ENCODE measurements around the gene NPIPB6.
"Not testable (repeated sequence)": the region's sequence is repeated elsewhere in the genome, so short reads cannot be mapped to it uniquely, and the experiment has no call there.

NPIPB6 gene

DNA sequence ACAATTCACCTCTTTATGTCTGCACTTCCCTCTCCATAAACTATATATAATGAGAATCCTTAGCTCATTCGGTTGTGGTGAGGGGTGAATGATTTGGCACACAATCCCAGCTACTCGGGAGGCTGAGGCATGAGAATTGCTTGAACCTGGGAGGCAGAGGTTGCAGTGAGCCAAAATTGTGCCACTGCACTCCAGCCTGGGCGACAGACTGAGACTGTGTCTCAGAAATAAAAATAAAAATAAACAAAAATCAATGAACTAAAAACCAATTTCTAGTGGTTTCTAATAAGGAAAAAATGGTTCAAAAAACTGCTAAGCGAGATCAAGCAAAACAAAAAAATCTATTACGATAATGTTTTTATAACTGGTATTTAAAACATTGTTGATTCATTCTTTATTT is at the start of gene NPIPB6:
Gene NPIPB6, minus strand, starts transcription at position 101 of the 400 bp plus-strand sequence. CDS start 686 bp downstream, outside the sequence.
- DNase-seq, result not testable (repeated sequence)

DNA sequence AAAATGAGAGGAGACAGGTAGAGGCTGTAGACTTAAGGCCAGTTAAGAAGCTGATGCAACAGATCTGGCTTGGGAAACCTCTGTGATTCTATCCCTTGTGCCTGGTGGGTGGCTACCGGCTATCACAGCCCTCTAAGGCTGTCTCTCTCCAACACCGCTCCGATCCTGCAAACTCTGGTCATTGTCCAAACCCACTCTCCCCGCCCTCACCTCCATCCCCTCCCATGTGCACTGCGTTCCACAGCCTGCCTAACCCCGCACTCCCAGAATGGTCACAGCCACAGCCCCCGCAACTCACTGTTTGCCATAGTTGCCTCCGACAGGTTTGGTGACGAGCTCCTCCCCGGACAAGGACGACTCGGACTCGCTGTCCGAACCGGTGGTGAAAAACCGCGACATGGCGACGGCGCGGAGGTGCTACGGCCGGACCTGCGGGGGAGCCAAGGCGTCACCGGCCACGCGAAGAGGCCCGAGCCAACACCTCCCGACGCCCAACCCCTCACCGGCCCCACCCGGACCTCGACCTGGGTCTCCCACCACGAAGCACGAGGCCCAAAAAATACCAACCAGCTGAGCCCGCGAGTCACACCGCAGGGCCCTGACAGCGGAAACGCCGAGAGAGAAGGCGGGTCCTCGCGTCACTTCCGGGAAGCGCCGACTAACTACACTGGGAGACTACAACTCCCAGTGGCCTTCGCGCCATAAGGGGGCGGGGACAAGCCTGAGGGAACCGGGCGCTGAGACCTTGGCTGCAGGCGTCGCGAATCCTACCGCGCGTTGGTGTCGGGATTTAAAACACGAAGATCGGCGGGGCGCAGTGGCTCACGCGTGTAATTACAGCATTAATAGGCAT is 40.1 kb upstream of the NPIPB6 start, which contains the start of gene EIF3CL:
Gene EIF3CL, minus strand, starts transcription at position 622 of the 853 bp plus-strand sequence. Its CDS starts 223 bp downstream, at position 399.
- not testable (repeated sequence) for DNase-seq

GRCh38 chr16:28392054-28392453 is 28.7 kb upstream of the NPIPB6 start:
- not testable (repeated sequence) for DNase-seq

GRCh38 chr16:28382177-28382867 is 19.0 kb upstream of the NPIPB6 start:
- not testable (repeated sequence) for DNase-seq

GRCh38 chr16:28377822-28378221 is 14.5 kb upstream of the NPIPB6 start:
- not testable (repeated sequence) for DNase-seq

DNA sequence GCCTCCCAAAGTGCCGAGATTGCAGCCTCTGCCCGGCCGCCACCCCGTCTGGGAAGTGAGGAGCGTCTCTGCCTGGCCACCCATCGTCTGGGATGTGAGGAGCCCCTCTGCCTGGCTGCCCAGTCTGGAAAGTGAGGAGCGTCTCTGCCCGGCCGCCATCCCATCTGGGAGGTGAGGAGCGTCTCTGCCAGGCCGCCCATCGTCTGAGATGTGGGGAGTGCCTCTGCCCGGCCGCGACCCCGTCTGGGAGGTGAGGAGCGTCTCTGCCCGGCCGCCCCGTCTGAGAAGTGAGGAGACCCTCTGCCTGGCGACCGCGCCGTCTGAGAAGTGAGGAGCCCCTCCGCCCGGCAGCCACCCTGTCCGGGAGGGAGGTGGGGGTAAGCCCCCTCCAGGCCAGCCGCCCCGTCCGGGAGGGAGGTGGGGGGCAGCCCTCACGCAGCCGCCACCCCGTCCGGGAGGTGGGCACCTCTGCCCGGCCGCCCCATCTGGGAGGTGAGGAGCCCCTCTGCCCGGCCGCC is 13.9 kb upstream of the NPIPB6 start:
- not testable (repeated sequence) for DNase-seq

- not testable (repeated sequence) for DNase-seq
Measured at GRCh38 chr16:28375115-28375514, 11.8 kb upstream of the NPIPB6 start.

GRCh38 chr16:28374281-28374680 is 11.0 kb upstream of the NPIPB6 start:
- not testable (repeated sequence) for DNase-seq

GRCh38 chr16:28367926-28368325 is 4.6 kb upstream of the NPIPB6 start:
- DNase-seq, result not testable (repeated sequence)

GRCh38 chr16:28364268-28365173 is 1.2 kb upstream of the NPIPB6 start:
- not testable (repeated sequence) for DNase-seq

- not testable (repeated sequence) for DNase-seq
Measured at GRCh38 chr16:28362600-28362999, 708 bp downstream of the NPIPB6 start.

GRCh38 chr16:28338230-28338629 is 25.1 kb downstream of the NPIPB6 start:
- DNase-seq, result not testable (repeated sequence)

- not testable (repeated sequence) for DNase-seq
Measured at GRCh38 chr16:28336940-28337710, 26.2 kb downstream of the NPIPB6 start.

GRCh38 chr16:28335678-28336077 is 27.6 kb downstream of the NPIPB6 start:
- DNase-seq, result not testable (repeated sequence)

GRCh38 chr16:28332632-28333031 is 30.7 kb downstream of the NPIPB6 start:
- DNase-seq, result not testable (repeated sequence)

DNA sequence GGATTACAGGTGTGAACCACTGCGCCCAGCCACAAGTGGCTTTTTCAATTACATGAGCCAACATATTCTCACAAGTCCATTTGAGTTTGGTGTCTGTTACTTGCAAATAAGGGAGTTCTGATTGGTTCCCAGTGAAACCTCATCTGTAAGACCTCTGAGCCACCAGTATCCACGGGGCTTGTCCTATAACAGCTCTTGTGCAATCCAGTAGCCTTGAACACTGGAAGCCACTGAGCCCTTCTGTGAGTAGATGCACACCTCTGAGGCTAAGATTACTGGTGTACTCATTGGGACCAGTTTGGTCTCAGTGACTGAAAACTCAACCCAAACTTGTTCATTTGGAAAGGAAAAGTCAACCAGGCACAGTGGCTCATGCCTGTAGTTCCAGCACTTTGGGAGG is 32.3 kb downstream of the NPIPB6 start:
- DNase-seq, result not testable (repeated sequence)

GRCh38 chr16:28330232-28330631 is 33.1 kb downstream of the NPIPB6 start:
- peak in 34 of 56 donors; percentile 4 to 66 (median 33) for DNase-seq

GRCh38 chr16:28326881-28327610 is 36.3 kb downstream of the NPIPB6 start:
- DNase-seq, result peak in 26 of 56 donors; percentile 1 to 69 (median 14)

DNA sequence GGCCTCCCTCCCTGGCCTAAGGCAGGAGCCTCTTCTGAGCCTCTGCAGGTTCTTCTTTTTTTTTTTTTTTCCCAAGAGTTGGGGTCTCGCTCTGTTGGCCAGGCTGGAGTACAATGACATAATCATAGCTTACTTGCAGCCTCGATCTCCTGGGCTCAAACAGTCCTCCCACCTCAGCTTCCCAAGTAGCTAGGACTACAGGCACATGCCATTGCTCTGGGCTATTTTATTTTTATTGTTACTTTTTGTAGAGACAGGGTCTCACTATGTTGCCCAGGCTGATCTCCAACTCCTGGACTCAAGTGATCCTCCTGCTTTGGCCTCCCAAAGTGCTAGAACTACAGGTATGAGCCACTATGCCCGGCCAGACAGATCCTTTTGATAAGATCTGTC is 38.4 kb downstream of the NPIPB6 start:
- DNase-seq, result no peak

All from nucleus accumbens (tissue), 56 donors.